PC-9 (cell line): ENCODE results near the gene SIAE. TPM values are rescaled to one million over a fixed set of nuclear protein-coding genes. Genes with fewer than 3 reads are reported as not detected.
A peak's percentile ranks its signal among the peaks of the same experiment; 100 is the strongest.

ENCODE experiments used
- BruUV-seq: library from RNA; stranded (reverse); fragments of 400-500 nt; replicated peaks from 2 replicates; lab custom pipeline; 2021; lab: Mats Ljungman, UMichigan
- CTCF ChIA-PET: fragments of 300-600 bp; sonication (Branson Sonifier 250); formaldehyde crosslinking; loops from one replicate; lab custom pipeline; 2022; ENCODE audit warnings: antibody characterized with exemption; lab: Charles Lee
- POLR2A ChIA-PET: fragments of 300-600 bp; sonication (Branson Sonifier 250); formaldehyde crosslinking; loops from one replicate; lab custom pipeline; 2022; ENCODE audit warnings: antibody characterized with exemption; ENCODE audit not compliant: unreplicated experiment; lab: Charles Lee
- DNase-seq, 2 experiments: peaks; one replicate each; pipeline versions ENCODE4 v3.0.0 to v3.0.0-alpha.2; 2015 to 2022; ENCODE audit warnings: mixed read lengths in 1 of 2
- H2AFZ ChIP-seq: fragments of 200-600 bp; sonication (generic); 2 replicates; pipeline ENCODE4 v1.8.1; 2017; ENCODE audit warnings: antibody characterized with exemption
- H3F3A ChIP-seq: fragments of 200-600 bp; sonication (generic); 2 replicates; pipeline ENCODE4 v1.8.1; 2017; ENCODE audit warnings: antibody characterized with exemption, mild to moderate bottlenecking, low read depth; ENCODE audit not compliant: insufficient read depth
- H3K27ac ChIP-seq: fragments of 200-600 bp; sonication (generic); 2 replicates; pipeline ENCODE4 v1.6.1; 2016; ENCODE audit warnings: mixed run types
- H3K27me3 ChIP-seq: fragments of 200-600 bp; sonication (generic); 2 replicates; pipeline ENCODE4 v1.6.1; 2016; ENCODE audit warnings: low read depth, mixed run types; ENCODE audit not compliant: insufficient read depth
- H3K36me3 ChIP-seq: fragments of 200-600 bp; sonication (generic); 2 replicates; pipeline ENCODE4 v1.6.1; 2016; ENCODE audit warnings: low read depth, mixed run types
- H3K4me1 ChIP-seq: fragments of 200-600 bp; sonication (generic); replicated peaks from 2 replicates; pipeline ENCODE4 v1.6.1; 2016; ENCODE audit warnings: mixed run types; ENCODE audit not compliant: insufficient read depth
- H3K4me2 ChIP-seq: fragments of 200-600 bp; sonication (generic); 2 replicates; pipeline ENCODE4 v1.6.1; 2017; ENCODE audit warnings: mixed run types
- H3K4me3 ChIP-seq: fragments of 200-600 bp; sonication (generic); 2 replicates; pipeline ENCODE4 v1.6.1; 2016; ENCODE audit warnings: mixed run types
- H3K79me2 ChIP-seq: fragments of 200-600 bp; sonication (generic); 2 replicates; pipeline ENCODE4 v1.6.1; 2017; ENCODE audit warnings: low read depth, mixed run types
- H3K9me2 ChIP-seq: fragments of 200-600 bp; sonication (generic); 2 replicates; pipeline ENCODE4 v1.8.1; 2017; ENCODE audit warnings: mild to moderate bottlenecking; ENCODE audit not compliant: insufficient read depth
- H3K9me3 ChIP-seq: fragments of 200-600 bp; sonication (generic); 2 replicates; pipeline ENCODE4 v1.8.1; 2016; ENCODE audit warnings: low read depth; ENCODE audit not compliant: insufficient read depth
- H4K20me1 ChIP-seq: fragments of 200-600 bp; sonication (generic); 2 replicates; pipeline ENCODE4 v1.8.1; 2017; ENCODE audit not compliant: insufficient read depth
- EZH2 ChIP-seq: fragments of 200-600 bp; sonication (generic); IDR thresholded peaks from 2 replicates; pipeline ENCODE4 v1.8.0; 2017; ENCODE audit warnings: antibody characterized with exemption, low read depth
- intact Hi-C: fragments of 100-400 bp; cut with micrococcal nuclease; formaldehyde crosslinking; loops from one replicate; pipeline ENCODE4 v1.10.0; 2022; ENCODE audit not compliant: unreplicated experiment
- total RNA-seq: library from RNA; stranded (reverse); gene quantifications from 2 replicates; pipeline ENCODE4 v1.2.3, GENCODE V29; 2021
- TF ChIP-seq, protein P1 (sequence below): fragments of 200-600 bp; sonication (generic); conservative IDR thresholded peaks from 2 replicates; pipeline ENCODE4 v1.6.1; 2017; ENCODE audit warnings: mixed run types, antibody characterized with exemption, mild to moderate bottlenecking, moderate library complexity

The SIAE gene
- total RNA-seq, 1 experiment from 2014 or later, result 29.2 TPM

DNA sequence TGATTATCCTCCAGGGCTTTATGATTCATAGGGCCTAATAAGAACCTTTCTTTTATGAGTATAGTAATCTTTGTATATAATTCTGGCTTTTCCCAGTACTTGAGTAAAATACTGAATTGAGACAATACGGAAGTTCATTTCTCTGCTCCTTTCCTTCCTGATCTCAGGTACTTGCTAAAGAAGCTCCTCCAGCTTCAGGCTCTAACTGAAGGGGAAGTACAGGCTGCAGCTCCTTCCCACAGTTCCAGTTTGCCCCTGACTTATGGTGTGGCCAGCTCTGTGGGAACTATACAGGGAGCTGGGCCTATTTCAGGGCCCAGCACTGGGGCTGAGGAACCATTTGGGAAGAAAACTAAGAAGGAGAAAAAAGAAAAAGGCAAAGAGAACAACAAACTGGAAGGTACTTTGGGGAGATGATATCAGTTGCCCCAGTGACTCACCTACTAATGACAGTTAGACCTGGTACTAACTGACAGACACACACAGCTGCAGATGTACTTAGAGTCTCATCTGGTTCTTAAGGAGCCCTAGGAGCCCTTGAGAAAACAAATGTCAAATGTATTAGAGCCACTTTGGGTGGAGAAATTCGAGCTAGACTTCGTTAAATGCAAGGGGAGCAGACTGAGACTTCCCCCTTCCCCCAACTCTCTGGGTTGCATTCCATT is 47.9 kb downstream of the SIAE start:
- Histone ChIP-seq H2AFZ (no peak overlapping the region), H3K4me2 (no peak overlapping the region), H4K20me1 (peaks cover 10% of the 10 kb centered on the region; the same call in 1 of the 2 replicates), H3F3A (peaks cover 6% of the 10 kb centered on the region; the same call in 1 of the 2 replicates), H3K9me3 (no peaks in the 10 kb centered on the region), H3K4me3 (no peak overlapping the region), H3K79me2 (peaks cover 22% of the 10 kb centered on the region), H3K36me3 (peaks cover 11% of the 10 kb centered on the region), H3K4me1 (peaks cover 11% of the 10 kb centered on the region), H3K27ac (no peak overlapping the region), H3K9me2 (0 out of 2 replicates have a peak, but pooled peaks cover 3% of the 10 kb centered on the region), H3K27me3 (peaks cover 1% of the 10 kb centered on the region; the same call in 1 of the 2 replicates)
- TF ChIP-seq EZH2, result no peak
- TF ChIP-seq, protein P1, sequence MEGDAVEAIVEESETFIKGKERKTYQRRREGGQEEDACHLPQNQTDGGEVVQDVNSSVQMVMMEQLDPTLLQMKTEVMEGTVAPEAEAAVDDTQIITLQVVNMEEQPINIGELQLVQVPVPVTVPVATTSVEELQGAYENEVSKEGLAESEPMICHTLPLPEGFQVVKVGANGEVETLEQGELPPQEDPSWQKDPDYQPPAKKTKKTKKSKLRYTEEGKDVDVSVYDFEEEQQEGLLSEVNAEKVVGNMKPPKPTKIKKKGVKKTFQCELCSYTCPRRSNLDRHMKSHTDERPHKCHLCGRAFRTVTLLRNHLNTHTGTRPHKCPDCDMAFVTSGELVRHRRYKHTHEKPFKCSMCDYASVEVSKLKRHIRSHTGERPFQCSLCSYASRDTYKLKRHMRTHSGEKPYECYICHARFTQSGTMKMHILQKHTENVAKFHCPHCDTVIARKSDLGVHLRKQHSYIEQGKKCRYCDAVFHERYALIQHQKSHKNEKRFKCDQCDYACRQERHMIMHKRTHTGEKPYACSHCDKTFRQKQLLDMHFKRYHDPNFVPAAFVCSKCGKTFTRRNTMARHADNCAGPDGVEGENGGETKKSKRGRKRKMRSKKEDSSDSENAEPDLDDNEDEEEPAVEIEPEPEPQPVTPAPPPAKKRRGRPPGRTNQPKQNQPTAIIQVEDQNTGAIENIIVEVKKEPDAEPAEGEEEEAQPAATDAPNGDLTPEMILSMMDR, result no peak
- BruUV-seq, result no TSS peak
- ChIA-PET POLR2A (no interaction called here), CTCF (no interaction called here)
- intact Hi-C loops, result no loop called here
- no peak for DNase-seq

DNA sequence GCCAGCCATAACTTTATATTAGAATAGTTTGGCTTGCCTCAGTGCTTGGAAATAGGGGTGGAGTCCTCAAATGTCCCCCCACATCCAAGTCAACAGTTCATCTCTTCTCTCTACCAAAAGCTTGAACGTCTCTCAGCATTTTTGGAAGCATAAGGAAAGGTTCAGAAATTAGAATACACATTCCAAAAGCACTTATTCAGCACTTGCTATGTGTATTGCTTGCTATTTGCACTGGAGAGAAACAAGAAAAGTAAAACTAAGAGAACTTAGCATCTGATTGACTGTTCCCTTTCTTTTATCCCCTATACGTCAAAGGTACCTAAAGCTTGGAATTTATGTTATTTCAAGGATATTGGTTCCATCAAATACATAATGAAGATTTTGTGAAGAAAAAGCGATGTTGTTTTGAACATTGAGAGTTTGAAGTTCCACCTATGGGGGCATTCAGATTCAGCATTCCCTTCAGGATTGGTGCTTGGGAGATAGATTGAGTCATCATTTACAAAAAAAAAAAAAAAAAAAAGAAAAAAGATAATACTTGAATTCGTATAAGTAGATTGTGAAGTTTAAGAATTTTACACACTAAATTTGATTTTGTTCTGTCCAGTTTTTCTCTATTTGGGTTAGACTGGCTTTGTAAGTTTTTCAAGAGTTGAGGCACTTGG is 49.5 kb downstream of the SIAE start:
- H3K9me3 ChIP-seq, result no peaks in the 10 kb centered on the region
- peaks cover 22% of the 10 kb centered on the region for H3K79me2 ChIP-seq
- TF ChIP-seq, protein P1, result no peak
- TF ChIP-seq EZH2, result no peak
- no peak overlapping the region for H2AFZ ChIP-seq
- H3K4me2 ChIP-seq, result peak overlapping the region; percentile 94
- DNase-seq, result no peak
- peak overlapping the region; percentile 88 for H3K4me3 ChIP-seq
- peaks cover 11% of the 10 kb centered on the region for H3K36me3 ChIP-seq
- ChIA-PET POLR2A (interaction anchor here (0.6 kb wide), 1 partner anchor 27 kb away, joined by 7 read pairs; no protein-coding TSS in a partner anchor), CTCF (no interaction called here)
- H3F3A ChIP-seq, result peaks cover 6% of the 10 kb centered on the region; the same call in 1 of the 2 replicates
- intact Hi-C loops, result no loop called here
- H3K4me1 ChIP-seq, result peaks cover 11% of the 10 kb centered on the region
- no TSS peak for BruUV-seq
- peaks cover 18% of the 10 kb centered on the region for H3K27me3 ChIP-seq
- 0 out of 2 replicates have a peak, but pooled peaks cover 3% of the 10 kb centered on the region for H3K9me2 ChIP-seq
- peaks cover 10% of the 10 kb centered on the region; the same call in 1 of the 2 replicates for H4K20me1 ChIP-seq
- H3K27ac ChIP-seq, result no peak overlapping the region
